ENCODE results near the gene MEF2C.

MEF2C gene

GRCh38 chr5:88672644-88673252 lies 210.2 kb downstream of the MEF2C start:
- DNase-seq (ENCODE audit: low read depth) = no peak

- DNase-seq (ENCODE audit: low read depth) = no peak
Observed at GRCh38 chr5:88671505-88672499, 211.2 kb downstream of the MEF2C start.

GRCh38 chr5:88671106-88671504 lies 211.9 kb downstream of the MEF2C start:
- no peak for DNase-seq (ENCODE audit: low read depth)

GRCh38 chr5:88670461-88670860 lies 212.5 kb downstream of the MEF2C start:
- DNase-seq (ENCODE audit: low read depth) = no peak

DNA sequence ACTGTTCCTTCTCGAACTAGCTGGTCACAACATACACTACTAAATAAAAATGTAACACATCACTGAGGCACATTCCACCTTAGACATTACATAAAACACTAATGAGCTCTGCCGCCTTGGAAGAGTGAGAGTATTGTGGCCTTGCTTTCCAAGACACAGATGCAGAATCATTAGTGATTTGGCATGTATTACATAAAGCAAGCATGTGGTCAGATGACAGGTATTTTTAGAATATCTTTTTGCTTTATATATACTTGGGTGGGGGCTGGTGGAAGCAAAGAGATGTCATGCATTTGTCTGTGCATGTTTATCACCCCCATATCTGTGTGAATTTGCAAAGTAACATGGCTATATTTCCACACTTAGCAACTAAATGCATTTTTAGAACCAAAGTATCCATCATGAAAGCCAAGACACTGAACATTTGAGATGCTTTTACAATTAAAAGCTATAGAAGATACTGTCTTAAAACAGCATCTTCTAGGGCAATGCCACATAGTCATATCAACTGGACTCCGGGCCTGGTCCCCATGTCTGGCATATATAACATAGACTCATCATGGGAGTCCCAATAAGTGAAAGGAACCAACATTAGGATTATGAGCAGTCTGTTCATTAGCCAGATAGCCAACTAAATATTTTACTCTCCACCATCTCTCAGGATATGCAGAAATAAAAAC lies 213.5 kb downstream of the MEF2C start:
- no peak for DNase-seq (ENCODE audit: low read depth)

- DNase-seq (ENCODE audit: low read depth) = no peak
Observed at GRCh38 chr5:88667496-88668201, 215.3 kb downstream of the MEF2C start.
